HUDEP-2 (cell line): Measurements from ENCODE around the gene SCAI.
"Not testable (repeated sequence)": the region's sequence is repeated elsewhere in the genome, so short reads cannot be mapped to it uniquely, and the experiment has no call there.

ENCODE experiments used
- DNase-seq, 76 experiments: peaks; one replicate each; lab custom pipeline; 2025; ENCODE audit not compliant: unreplicated experiment in 76 of 76; lab: John Stamatoyannopoulos, UW

SCAI gene

GRCh38 chr9:125108541-125108940 is 34.8 kb downstream of the SCAI start:
- DNase-seq: not testable (repeated sequence)

- DNase-seq: no peak
Measured at GRCh38 chr9:125106285-125106893, 36.9 kb downstream of the SCAI start.

- no peak for DNase-seq
Measured at GRCh38 chr9:125103770-125104460, 39.4 kb downstream of the SCAI start.

GRCh38 chr9:125103021-125103420 is 40.3 kb downstream of the SCAI start:
- DNase-seq: no peak

GRCh38 chr9:125100822-125101221 is 42.5 kb downstream of the SCAI start:
- DNase-seq: no peak

- DNase-seq: no peak
Measured at GRCh38 chr9:125099816-125100215, 43.5 kb downstream of the SCAI start.

- DNase-seq: no peak
Measured at GRCh38 chr9:125095821-125096443, 47.4 kb downstream of the SCAI start.

GRCh38 chr9:125091121-125091520 is 52.2 kb downstream of the SCAI start:
- no peak for DNase-seq

GRCh38 chr9:125089331-125089730 is 54.0 kb downstream of the SCAI start:
- DNase-seq: no peak

- DNase-seq: no peak
Measured at GRCh38 chr9:125088752-125089151, 54.6 kb downstream of the SCAI start.

GRCh38 chr9:125085703-125086477 is 57.4 kb downstream of the SCAI start:
- DNase-seq: no peak

- DNase-seq: not testable (repeated sequence)
Measured at GRCh38 chr9:125082197-125082596, 61.1 kb downstream of the SCAI start.

GRCh38 chr9:125080797-125081196 is 62.5 kb downstream of the SCAI start:
- peak in 2 of 76 experiments; percentile 4 to 13 for DNase-seq

- no peak for DNase-seq
Measured at GRCh38 chr9:125079931-125080330, 63.4 kb downstream of the SCAI start.

GRCh38 chr9:125075997-125076396 is 67.3 kb downstream of the SCAI start:
- no peak for DNase-seq

GRCh38 chr9:125074976-125075375 is 68.4 kb downstream of the SCAI start:
- no peak for DNase-seq

- no peak for DNase-seq
Measured at GRCh38 chr9:125066839-125067619, 76.3 kb downstream of the SCAI start.

- DNase-seq: no peak
Measured at GRCh38 chr9:125061391-125061790, 81.9 kb downstream of the SCAI start.

- no peak for DNase-seq
Measured at GRCh38 chr9:125049212-125050049, 93.9 kb downstream of the SCAI start.

- DNase-seq: no peak
Measured at GRCh38 chr9:125043631-125044030, 99.7 kb downstream of the SCAI start.
